NOMO-1 treated with DMSO at 0.1 percent for 48 hours (cell line): Measurements from ENCODE around the gene CEP164.

Experiments
- DNase-seq: peaks from one replicate; lab custom pipeline; 2025; ENCODE audit not compliant: unreplicated experiment; lab: John Stamatoyannopoulos, UW

Gene CEP164

GRCh38 chr11:117327567-117328374, at the start of gene CEP164:
CEP164 (plus strand) TSS chr11:117327854; CDS start chr11:117338587, 10,733 bp downstream.
- DNase-seq = peak; percentile 97

- DNase-seq = no peak
Observed at GRCh38 chr11:117278347-117278746, 49.3 kb upstream of the CEP164 start.

- no peak for DNase-seq
Observed at GRCh38 chr11:117279711-117280376, 47.8 kb upstream of the CEP164 start.

- no peak for DNase-seq
Observed at GRCh38 chr11:117281159-117281558, 46.5 kb upstream of the CEP164 start.

- DNase-seq = no peak
Observed at GRCh38 chr11:117281869-117282268, 45.8 kb upstream of the CEP164 start.

- DNase-seq = no peak
Observed at GRCh38 chr11:117282956-117283355, 44.7 kb upstream of the CEP164 start.

- DNase-seq = no peak
Observed at GRCh38 chr11:117284053-117284452, 43.6 kb upstream of the CEP164 start.

- no peak for DNase-seq
Observed at GRCh38 chr11:117286588-117286987, 41.1 kb upstream of the CEP164 start.

- no peak for DNase-seq
Observed at GRCh38 chr11:117287668-117288067, 40.0 kb upstream of the CEP164 start.

GRCh38 chr11:117289795-117290194, 37.9 kb upstream of the CEP164 start:
- no peak for DNase-seq

GRCh38 chr11:117290809-117291396, 36.8 kb upstream of the CEP164 start, which contains the start of gene BACE1-AS:
BACE1-AS (plus strand) TSS chr11:117291346.
- DNase-seq = no peak

- DNase-seq = no peak
Observed at GRCh38 chr11:117292616-117293015, 35.0 kb upstream of the CEP164 start.

- DNase-seq = no peak
Observed at GRCh38 chr11:117295438-117296137, 32.1 kb upstream of the CEP164 start.

GRCh38 chr11:117296881-117297280, 30.8 kb upstream of the CEP164 start:
- DNase-seq = no peak

GRCh38 chr11:117298195-117298594, 29.5 kb upstream of the CEP164 start:
- no peak for DNase-seq

- no peak for DNase-seq
Observed at GRCh38 chr11:117299351-117300282, 28.0 kb upstream of the CEP164 start.

GRCh38 chr11:117300283-117300663, 27.4 kb upstream of the CEP164 start:
- no peak for DNase-seq

GRCh38 chr11:117300773-117301172, 26.9 kb upstream of the CEP164 start:
- no peak for DNase-seq

GRCh38 chr11:117302228-117302627, 25.4 kb upstream of the CEP164 start:
- no peak for DNase-seq

GRCh38 chr11:117303101-117303500, 24.6 kb upstream of the CEP164 start:
- DNase-seq = no peak
